Uterus (tissue), 4 donors: ENCODE data around the gene SUGCT. TPM values are rescaled to one million over a fixed set of nuclear protein-coding genes. Genes with fewer than 3 reads are reported as not detected.

Experiments used
- DNase-seq, 2 donors: peaks; one replicate each; pipeline ENCODE4 v3.0.0-alpha.2; 2019 to 2020
- H3K27ac ChIP-seq, 2 donors: fragments of 200-600 bp; sonication (generic); 1 replicate in 1 of 2; 2 replicates in 1 of 2; pipeline ENCODE4 v1.5.1; 2016 to 2018
- H3K27me3 ChIP-seq, 2 donors: fragments of 200-600 bp; sonication (generic); one replicate each; pipeline ENCODE4 v1.5.1; 2018 to 2019; ENCODE audit warnings: control low read depth in 1 of 2
- H3K36me3 ChIP-seq, 2 donors: fragments of 200-600 bp; sonication (generic); one replicate each; pipeline ENCODE4 v1.5.1; 2019; ENCODE audit warnings: control low read depth in 1 of 2
- H3K4me1 ChIP-seq, 2 donors: fragments of 200-600 bp; sonication (generic); one replicate each; pipeline ENCODE4 v1.5.1; 2018 to 2019; ENCODE audit warnings: control low read depth in 1 of 2
- H3K4me3 ChIP-seq, 2 donors: fragments of 200-600 bp; sonication (generic); 1 replicate in 1 of 2; 2 replicates in 1 of 2; pipeline ENCODE4 v1.5.1; 2018 to 2019; ENCODE audit warnings: mild to moderate bottlenecking in 1 of 2
- H3K9me3 ChIP-seq, 2 donors: fragments of 200-600 bp; sonication (generic); one replicate each; pipeline ENCODE4 v1.5.1; 2019; ENCODE audit warnings: control low read depth in 1 of 2
- POLR2A ChIP-seq, 2 donors: fragments of 450-650 bp; IDR thresholded peaks; one replicate each; pipeline ENCODE4 v1.6.1; 2016; ENCODE audit warnings: antibody characterized with exemption in 2 of 2, mild to moderate bottlenecking in 1 of 2, moderate library complexity in 1 of 2
- intact Hi-C: fragments of 100-400 bp; cut with DNase I; formaldehyde crosslinking; loops from one replicate; pipeline ENCODE4 v1.15.1; 2023; ENCODE audit warnings: low total_unique reads
- total RNA-seq, 4 donors: library from RNA; depleted of rRNA in 3 of 4; stranded (reverse); fragments of >200 nt in 3 of 4; gene quantifications; one replicate each; pipeline versions ENCODE4 v1.1.0 to v1.2.4, GENCODE V29; 2014 to 2023
- TF ChIP-seq, protein P1 (sequence below), 4 experiments: fragments of 200-600 bp in 2 of 4; fragments of 450-650 bp in 2 of 4; sonication (generic) in 2 of 4; IDR thresholded peaks; one replicate each; pipeline ENCODE4 v1.5.1; 2016 to 2019; ENCODE audit warnings: antibody characterized with exemption in 4 of 4, mild to moderate bottlenecking in 2 of 4, moderate library complexity in 1 of 4
- donor health status: DM: yes; HTN: yes; CAD: no.

Gene SUGCT
- total RNA-seq, 4 donors from 2014 or later: 2.0 to 9.6 (median 6.3) TPM; not detected in 1

DNA sequence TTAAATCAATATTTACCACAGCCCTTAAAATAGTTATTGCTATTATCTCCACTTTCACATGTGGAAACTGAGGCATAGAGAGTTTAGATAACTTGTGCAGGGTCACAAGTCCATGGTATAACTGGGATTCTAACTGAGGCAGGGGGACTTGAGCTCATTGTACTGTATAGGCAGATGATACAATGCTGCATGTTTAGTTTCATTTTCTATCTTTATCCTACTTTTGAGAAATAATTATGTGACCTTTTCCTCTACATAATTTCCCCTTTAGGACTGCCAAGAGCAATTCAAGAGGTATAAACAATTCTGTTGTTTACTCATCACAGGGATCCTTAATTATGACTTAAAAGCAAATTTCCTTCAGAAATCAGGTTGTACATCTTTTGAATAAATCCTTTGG is 193.1 kb downstream of the SUGCT start:
- Histone ChIP-seq H3K27ac (no peak overlapping the region), H3K4me3 (no peak overlapping the region)
- intact Hi-C loops: no loop called here

DNA sequence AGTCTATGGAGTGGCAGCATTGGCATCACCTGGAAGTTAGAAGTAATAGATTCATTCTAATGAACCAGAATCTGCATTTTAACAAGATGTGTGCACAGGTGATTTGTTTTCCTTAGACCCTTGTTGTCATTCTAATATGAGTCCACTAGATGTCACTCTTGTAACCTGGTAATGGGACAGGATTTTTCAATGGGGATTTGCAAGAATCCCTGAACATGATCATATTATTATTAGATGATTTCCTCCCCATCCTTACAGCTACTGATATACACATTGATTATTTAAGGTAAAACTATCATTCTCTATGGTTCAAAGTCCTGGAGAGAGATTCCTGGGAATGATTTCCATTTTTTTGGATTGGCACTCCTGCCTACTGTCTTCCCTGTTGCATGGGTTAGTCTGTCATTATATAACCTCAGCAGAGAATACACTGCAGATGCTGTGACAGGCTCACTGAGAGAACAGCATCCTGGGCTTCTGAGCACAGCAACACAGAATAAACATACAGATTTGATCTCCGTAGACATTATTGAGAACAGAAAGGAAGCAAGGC is 194.9 kb downstream of the SUGCT start:
- Histone ChIP-seq H3K27me3 (no peaks in the 10 kb centered on the region), H3K27ac (no peak overlapping the region), H3K4me3 (no peak overlapping the region), H3K9me3 (no peaks in the 10 kb centered on the region), H3K4me1 (no peaks in the 10 kb centered on the region), H3K36me3 (no peaks in the 10 kb centered on the region)
- intact Hi-C loops: no loop called here
- no peak for DNase-seq
- TF ChIP-seq, protein P1, sequence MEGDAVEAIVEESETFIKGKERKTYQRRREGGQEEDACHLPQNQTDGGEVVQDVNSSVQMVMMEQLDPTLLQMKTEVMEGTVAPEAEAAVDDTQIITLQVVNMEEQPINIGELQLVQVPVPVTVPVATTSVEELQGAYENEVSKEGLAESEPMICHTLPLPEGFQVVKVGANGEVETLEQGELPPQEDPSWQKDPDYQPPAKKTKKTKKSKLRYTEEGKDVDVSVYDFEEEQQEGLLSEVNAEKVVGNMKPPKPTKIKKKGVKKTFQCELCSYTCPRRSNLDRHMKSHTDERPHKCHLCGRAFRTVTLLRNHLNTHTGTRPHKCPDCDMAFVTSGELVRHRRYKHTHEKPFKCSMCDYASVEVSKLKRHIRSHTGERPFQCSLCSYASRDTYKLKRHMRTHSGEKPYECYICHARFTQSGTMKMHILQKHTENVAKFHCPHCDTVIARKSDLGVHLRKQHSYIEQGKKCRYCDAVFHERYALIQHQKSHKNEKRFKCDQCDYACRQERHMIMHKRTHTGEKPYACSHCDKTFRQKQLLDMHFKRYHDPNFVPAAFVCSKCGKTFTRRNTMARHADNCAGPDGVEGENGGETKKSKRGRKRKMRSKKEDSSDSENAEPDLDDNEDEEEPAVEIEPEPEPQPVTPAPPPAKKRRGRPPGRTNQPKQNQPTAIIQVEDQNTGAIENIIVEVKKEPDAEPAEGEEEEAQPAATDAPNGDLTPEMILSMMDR (IDR thresholded peaks at IDR 0.05): peak; percentile 58 to 78 (median 72)
- TF ChIP-seq POLR2A (IDR thresholded peaks at IDR 0.05): no peak

More for the DNA sequence above, 193.1 kb downstream of the SUGCT start:
- H3K27me3 ChIP-seq: no peaks in the 10 kb centered on the region
- no peaks in the 10 kb centered on the region for H3K4me1 ChIP-seq
- TF ChIP-seq, protein P1 (IDR thresholded peaks at IDR 0.05): no peak
- TF ChIP-seq POLR2A (IDR thresholded peaks at IDR 0.05): no peak
- H3K36me3 ChIP-seq: no peaks in the 10 kb centered on the region
- DNase-seq: no peak
- no peaks in the 10 kb centered on the region for H3K9me3 ChIP-seq

DNA sequence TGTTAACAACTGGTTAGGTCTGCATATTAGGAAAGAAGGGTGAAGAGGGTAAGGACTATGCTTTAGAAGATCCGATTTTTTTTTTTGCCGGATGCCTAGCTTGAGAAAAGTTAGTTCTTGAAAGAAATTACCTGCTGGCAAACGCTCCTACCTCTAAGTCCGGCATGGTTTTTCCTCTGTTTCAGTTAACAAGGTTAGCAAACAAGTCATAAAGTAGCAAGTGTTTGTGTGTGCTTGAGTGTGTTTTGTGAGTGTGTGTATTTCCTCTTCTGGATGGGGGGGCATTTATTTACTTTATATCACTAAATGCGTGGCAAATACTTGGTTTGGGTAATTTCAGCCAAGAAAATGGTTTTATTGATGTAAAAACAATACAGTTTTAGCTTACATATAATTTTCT is 195.6 kb downstream of the SUGCT start:
- no peak for TF ChIP-seq POLR2A (IDR thresholded peaks at IDR 0.05)
- TF ChIP-seq, protein P1 (IDR thresholded peaks at IDR 0.05): no peak
- intact Hi-C loops: no loop called here
- Histone ChIP-seq H3K4me3 (no peak overlapping the region), H3K4me1 (no peaks in the 10 kb centered on the region), H3K27me3 (no peaks in the 10 kb centered on the region), H3K36me3 (no peaks in the 10 kb centered on the region), H3K27ac (no peak overlapping the region), H3K9me3 (no peaks in the 10 kb centered on the region)
- DNase-seq: no peak

DNA sequence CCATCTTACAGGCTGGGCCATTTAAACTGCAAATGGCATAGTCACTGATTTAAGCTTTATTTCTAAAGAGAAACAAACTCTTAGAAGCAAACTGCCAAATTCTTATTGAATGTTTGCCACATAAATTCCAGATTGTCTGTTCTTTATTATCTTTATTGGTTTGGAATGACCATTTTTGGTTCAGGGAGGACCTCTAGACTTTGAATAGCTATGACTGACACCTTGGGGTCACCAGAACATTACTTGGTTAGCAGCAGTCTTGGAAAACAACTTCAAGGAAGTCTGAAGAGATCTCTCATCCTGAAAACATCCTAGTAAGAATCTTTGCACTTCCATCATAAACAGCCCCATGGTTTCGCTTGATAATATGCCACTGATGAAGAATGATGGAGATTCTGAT is 197.1 kb downstream of the SUGCT start:
- Histone ChIP-seq H3K4me1 (no peaks in the 10 kb centered on the region), H3K9me3 (no peaks in the 10 kb centered on the region), H3K4me3 (no peak overlapping the region), H3K27me3 (no peaks in the 10 kb centered on the region), H3K27ac (no peak overlapping the region), H3K36me3 (no peaks in the 10 kb centered on the region)
- DNase-seq: no peak
- intact Hi-C loops: no loop called here
- TF ChIP-seq, protein P1 (IDR thresholded peaks at IDR 0.05): no peak
- no peak for TF ChIP-seq POLR2A (IDR thresholded peaks at IDR 0.05)

DNA sequence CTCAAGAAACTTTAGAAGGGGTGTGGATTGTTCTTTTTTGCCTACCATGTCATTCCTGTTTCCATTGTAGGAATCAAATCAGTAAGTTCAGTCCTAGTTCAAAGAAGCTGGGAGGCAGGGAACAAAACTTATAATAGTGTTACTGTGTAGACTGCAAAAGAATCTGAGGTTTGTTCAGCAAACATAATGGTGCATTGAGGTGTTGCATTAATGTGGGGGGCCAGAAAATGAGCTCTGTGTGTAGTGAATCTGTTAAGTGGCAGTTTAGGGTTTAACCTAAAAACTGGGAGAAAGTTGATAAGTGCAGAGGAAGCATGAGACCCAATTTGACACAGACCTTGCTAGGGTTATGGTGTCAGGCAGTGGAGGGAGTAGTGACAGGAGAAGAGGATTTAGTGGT is 197.7 kb downstream of the SUGCT start:
- Histone ChIP-seq H3K4me1 (no peaks in the 10 kb centered on the region), H3K4me3 (no peak overlapping the region), H3K27me3 (no peaks in the 10 kb centered on the region), H3K9me3 (no peaks in the 10 kb centered on the region), H3K27ac (no peak overlapping the region), H3K36me3 (no peaks in the 10 kb centered on the region)
- TF ChIP-seq, protein P1 (IDR thresholded peaks at IDR 0.05): no peak
- no peak for TF ChIP-seq POLR2A (IDR thresholded peaks at IDR 0.05)
- DNase-seq: no peak
- intact Hi-C loops: no loop called here
